ENCODE data around the gene LRRFIP2.

The LRRFIP2 gene

DNA sequence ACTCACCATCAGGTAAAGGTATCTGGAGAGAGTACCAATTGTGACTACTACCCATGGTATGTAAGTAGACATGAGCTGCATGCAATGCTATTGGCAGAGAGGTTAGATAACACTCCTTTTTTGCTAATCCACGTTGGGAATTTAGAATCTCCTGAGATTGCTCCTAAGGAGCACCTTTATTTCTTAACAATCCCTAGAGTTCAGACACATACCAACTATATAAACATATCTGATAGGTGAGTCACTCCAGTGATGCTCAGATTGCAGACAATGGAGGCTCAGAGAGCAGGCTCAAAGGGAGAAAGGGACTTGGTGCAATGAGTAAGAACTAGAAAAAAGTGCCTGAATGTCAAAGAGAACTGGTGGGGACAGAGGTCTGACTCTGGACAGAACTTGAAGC, 47.0 kb upstream of the LRRFIP2 start:
- no peak overlapping the region for H2AK5ac ChIP-seq (ENCODE audit: low read depth, low read length)
- no peak overlapping the region for H4K8ac ChIP-seq (ENCODE audit: low read depth, low read length)
- no peak overlapping the region for H3K18ac ChIP-seq (ENCODE audit: low read length)
- no CpG with 5 or more reads among the region's 1 CpG for WGBS, 2 donors (ENCODE audit: extremely low coverage in 2 of 2, insufficient read length in 2 of 2, insufficient replicate concordance in 1 of 2)
- peaks cover 0 to 3% (median 0%) of the 10 kb centered on the region in 3 experiments for H3K27me3 ChIP-seq (ENCODE audit: control insufficient read depth in 3 of 3, insufficient read depth in 3 of 3, low read depth in 1 of 3, low read length in 3 of 3)
- H2BK15ac ChIP-seq (ENCODE audit: low read length), result no peak overlapping the region
- no peak overlapping the region for H2AFZ ChIP-seq (ENCODE audit: low read length)
- no peaks in the 10 kb centered on the region for H3K36me3 ChIP-seq (replicated peaks in 1 of 2; ENCODE audit: control insufficient read depth in 2 of 2, insufficient read depth in 2 of 2, low read length in 2 of 2)
- no peaks in the 10 kb centered on the region for H3K79me1 ChIP-seq (ENCODE audit: low read depth, low read length)
- no peak overlapping the region for H3K23ac ChIP-seq (ENCODE audit: low read depth, low read length, poor library complexity)
- H3K4me2 ChIP-seq (ENCODE audit: insufficient read depth, low read length, poor library complexity, severe bottlenecking), result no peak overlapping the region
- H3K9ac ChIP-seq (ENCODE audit: low read depth, low read length, poor library complexity), result no peak overlapping the region
- H3K4me3 ChIP-seq (ENCODE audit: low read length in 2 of 2), result no peak overlapping the region
- DNase-seq (ENCODE audit: low spot score), result no peak
- H3K9me3 ChIP-seq (replicated peaks in 1 of 2; ENCODE audit: control insufficient read depth in 2 of 2, insufficient read depth in 1 of 2, low read depth in 1 of 2, low read length in 2 of 2), result peaks cover 0 to 5% of the 10 kb centered on the region in 2 donors
- no peak overlapping the region for H3K14ac ChIP-seq (ENCODE audit: low read length)
- H2BK120ac ChIP-seq (ENCODE audit: low read depth, low read length), result no peak overlapping the region
- no peak overlapping the region for H3K4ac ChIP-seq (ENCODE audit: low read length)
- H3K4me1 ChIP-seq (ENCODE audit: control insufficient read depth in 2 of 2, insufficient read depth in 1 of 2, low read depth in 1 of 2, low read length in 2 of 2), result no peaks in the 10 kb centered on the region
- no peak overlapping the region for H2BK5ac ChIP-seq (ENCODE audit: low read length)
- H4K91ac ChIP-seq (ENCODE audit: low read depth, low read length, poor library complexity), result no peak overlapping the region
- no peak overlapping the region for H3K27ac ChIP-seq (replicated peaks; ENCODE audit: low read length)
- no peak overlapping the region for H2BK12ac ChIP-seq (ENCODE audit: low read length)

DNA sequence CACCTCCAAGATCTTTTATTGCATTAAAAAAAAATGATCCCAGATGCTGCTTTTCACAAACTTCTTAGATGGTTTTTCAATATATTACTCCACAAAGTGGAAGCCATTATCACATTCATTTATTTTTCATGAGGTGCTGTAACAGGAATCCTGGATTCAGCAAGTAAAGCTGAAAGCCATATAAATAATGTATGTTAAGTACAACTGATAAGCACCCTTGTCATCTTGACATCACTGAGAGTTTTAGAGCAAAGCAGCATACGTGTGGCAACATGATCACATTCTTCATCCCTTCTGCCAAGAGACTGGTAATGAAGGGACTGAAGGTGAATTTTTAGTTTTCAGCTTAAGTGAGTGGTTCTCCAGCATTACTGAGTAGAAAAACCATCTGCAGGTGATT, 44.9 kb upstream of the LRRFIP2 start:
- peaks cover 0 to 5% of the 10 kb centered on the region in 2 donors for H3K9me3 ChIP-seq (replicated peaks in 1 of 2; ENCODE audit: control insufficient read depth in 2 of 2, insufficient read depth in 1 of 2, low read depth in 1 of 2, low read length in 2 of 2)
- no peak overlapping the region for H3K18ac ChIP-seq (ENCODE audit: low read length)
- no peak overlapping the region for H2BK120ac ChIP-seq (ENCODE audit: low read depth, low read length)
- no peaks in the 10 kb centered on the region for H3K79me1 ChIP-seq (ENCODE audit: low read depth, low read length)
- no peak overlapping the region for H3K4me2 ChIP-seq (ENCODE audit: insufficient read depth, low read length, poor library complexity, severe bottlenecking)
- no peaks in the 10 kb centered on the region for H3K4me1 ChIP-seq (ENCODE audit: control insufficient read depth in 2 of 2, insufficient read depth in 1 of 2, low read depth in 1 of 2, low read length in 2 of 2)
- no peak overlapping the region for H2AFZ ChIP-seq (ENCODE audit: low read length)
- no peak overlapping the region for H3K14ac ChIP-seq (ENCODE audit: low read length)
- H3K27ac ChIP-seq (replicated peaks; ENCODE audit: low read length), result no peak overlapping the region
- no peak overlapping the region for H2BK15ac ChIP-seq (ENCODE audit: low read length)
- no peak for DNase-seq (ENCODE audit: low spot score)
- no peak overlapping the region for H2BK5ac ChIP-seq (ENCODE audit: low read length)
- no peak overlapping the region for H4K91ac ChIP-seq (ENCODE audit: low read depth, low read length, poor library complexity)
- no peak overlapping the region for H2BK12ac ChIP-seq (ENCODE audit: low read length)
- no peak overlapping the region for H3K9ac ChIP-seq (ENCODE audit: low read depth, low read length, poor library complexity)
- no CpG with 5 or more reads among the region's 1 CpG for WGBS, 2 donors (ENCODE audit: extremely low coverage in 2 of 2, insufficient read length in 2 of 2, insufficient replicate concordance in 1 of 2)
- H3K4ac ChIP-seq (ENCODE audit: low read length), result no peak overlapping the region
- no peak overlapping the region for H4K8ac ChIP-seq (ENCODE audit: low read depth, low read length)
- H3K4me3 ChIP-seq (ENCODE audit: low read length in 2 of 2), result no peak overlapping the region
- no peaks in the 10 kb centered on the region for H3K36me3 ChIP-seq (replicated peaks in 1 of 2; ENCODE audit: control insufficient read depth in 2 of 2, insufficient read depth in 2 of 2, low read length in 2 of 2)
- H2AK5ac ChIP-seq (ENCODE audit: low read depth, low read length), result no peak overlapping the region
- H3K27me3 ChIP-seq (ENCODE audit: control insufficient read depth in 3 of 3, insufficient read depth in 3 of 3, low read depth in 1 of 3, low read length in 3 of 3), result peaks cover 0 to 3% (median 0%) of the 10 kb centered on the region in 3 experiments
- H3K23ac ChIP-seq (ENCODE audit: low read depth, low read length, poor library complexity), result no peak overlapping the region

DNA sequence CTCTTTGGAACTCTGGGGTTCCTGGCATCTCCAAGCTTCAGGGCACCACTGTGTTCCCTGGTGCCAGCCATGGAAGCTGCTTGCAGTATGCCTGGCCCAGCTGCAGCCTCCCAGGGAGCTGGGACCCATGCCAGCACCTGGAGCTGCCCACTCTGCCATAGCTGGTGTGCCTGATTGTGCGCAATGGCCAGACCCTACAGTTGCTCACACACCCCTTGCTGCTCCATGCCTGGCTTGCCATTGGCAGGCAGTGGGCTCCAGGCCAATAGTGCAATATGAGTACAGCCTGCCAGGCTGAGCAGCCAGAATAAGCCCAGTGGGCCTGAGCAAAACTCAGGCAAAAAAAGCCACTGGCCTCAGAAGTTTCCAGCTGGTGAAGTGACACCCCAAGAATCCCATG, 43.8 kb upstream of the LRRFIP2 start:
- Histone ChIP-seq H3K27me3 (ENCODE audit: control insufficient read depth in 3 of 3, insufficient read depth in 3 of 3, low read depth in 1 of 3, low read length in 3 of 3) (peaks cover 0 to 3% (median 0%) of the 10 kb centered on the region in 3 experiments), H3K9me3 (replicated peaks in 1 of 2; ENCODE audit: control insufficient read depth in 2 of 2, insufficient read depth in 1 of 2, low read depth in 1 of 2, low read length in 2 of 2) (peaks cover 0 to 5% of the 10 kb centered on the region in 2 donors), H3K14ac (ENCODE audit: low read length) (no peak overlapping the region), H3K4ac (ENCODE audit: low read length) (no peak overlapping the region), H3K27ac (replicated peaks; ENCODE audit: low read length) (no peak overlapping the region), H2BK5ac (ENCODE audit: low read length) (no peak overlapping the region), H3K9ac (ENCODE audit: low read depth, low read length, poor library complexity) (no peak overlapping the region), H3K18ac (ENCODE audit: low read length) (no peak overlapping the region), H2BK15ac (ENCODE audit: low read length) (no peak overlapping the region), H3K4me3 (ENCODE audit: low read length in 2 of 2) (peak overlapping the region in 1 of 2 donors; percentile 58), H2BK120ac (ENCODE audit: low read depth, low read length) (no peak overlapping the region), H3K36me3 (replicated peaks in 1 of 2; ENCODE audit: control insufficient read depth in 2 of 2, insufficient read depth in 2 of 2, low read length in 2 of 2) (no peaks in the 10 kb centered on the region), H4K91ac (ENCODE audit: low read depth, low read length, poor library complexity) (no peak overlapping the region), H3K4me1 (ENCODE audit: control insufficient read depth in 2 of 2, insufficient read depth in 1 of 2, low read depth in 1 of 2, low read length in 2 of 2) (no peaks in the 10 kb centered on the region), H2BK12ac (ENCODE audit: low read length) (no peak overlapping the region), H3K4me2 (ENCODE audit: insufficient read depth, low read length, poor library complexity, severe bottlenecking) (no peak overlapping the region), H2AFZ (ENCODE audit: low read length) (no peak overlapping the region), H3K79me1 (ENCODE audit: low read depth, low read length) (no peaks in the 10 kb centered on the region), H2AK5ac (ENCODE audit: low read depth, low read length) (peak overlapping the region; percentile 69), H4K8ac (ENCODE audit: low read depth, low read length) (no peak overlapping the region), H3K23ac (ENCODE audit: low read depth, low read length, poor library complexity) (no peak overlapping the region)
- no peak for DNase-seq (ENCODE audit: low spot score)
- no CpG with 5 or more reads among the region's 1 CpG for WGBS, 2 donors (ENCODE audit: extremely low coverage in 2 of 2, insufficient read length in 2 of 2, insufficient replicate concordance in 1 of 2)

DNA sequence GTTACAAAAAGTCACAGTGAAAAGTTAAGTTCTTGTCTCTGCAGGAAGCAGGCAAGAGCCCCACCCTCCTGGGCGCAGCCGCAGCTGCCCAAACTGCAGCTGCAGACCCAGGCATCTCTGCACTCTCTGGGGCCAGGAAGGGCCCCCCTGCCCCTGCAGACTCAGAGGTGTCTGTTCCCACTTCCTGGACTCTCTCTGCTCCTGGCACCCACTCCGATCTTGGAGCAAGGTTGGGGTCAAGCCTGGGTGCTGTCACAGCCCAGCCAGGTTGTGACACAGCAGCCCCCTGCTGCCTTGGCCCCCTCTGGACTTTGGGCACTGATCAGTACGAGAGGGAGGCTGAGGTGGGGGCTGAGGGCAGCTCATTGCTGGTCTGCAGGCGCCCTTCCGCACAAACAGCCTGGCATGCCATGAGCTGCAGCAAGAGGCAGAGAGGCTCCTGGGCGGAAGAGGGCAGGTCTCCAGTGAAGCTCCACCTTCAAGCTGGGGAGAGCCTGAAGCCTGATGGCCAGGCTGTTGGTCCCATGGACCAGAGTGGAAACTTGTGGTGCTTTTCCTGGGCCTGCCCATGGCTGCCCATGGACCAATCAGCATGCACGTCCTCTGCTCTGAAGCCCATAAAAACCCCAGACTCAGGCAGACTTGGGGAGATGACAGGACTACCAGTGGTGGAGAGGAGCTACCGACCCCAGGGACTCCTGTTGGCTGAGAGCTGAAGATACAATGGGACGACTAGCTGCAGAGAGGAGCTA, 42.9 kb upstream of the LRRFIP2 start:
- Histone ChIP-seq H3K79me1 (ENCODE audit: low read depth, low read length) (no peaks in the 10 kb centered on the region), H3K4me3 (ENCODE audit: low read length in 2 of 2) (no peak overlapping the region), H3K4ac (ENCODE audit: low read length) (no peak overlapping the region), H3K27ac (replicated peaks; ENCODE audit: low read length) (no peak overlapping the region), H4K91ac (ENCODE audit: low read depth, low read length, poor library complexity) (no peak overlapping the region), H3K4me2 (ENCODE audit: insufficient read depth, low read length, poor library complexity, severe bottlenecking) (no peak overlapping the region), H3K4me1 (ENCODE audit: control insufficient read depth in 2 of 2, insufficient read depth in 1 of 2, low read depth in 1 of 2, low read length in 2 of 2) (no peaks in the 10 kb centered on the region), H2BK5ac (ENCODE audit: low read length) (no peak overlapping the region), H3K14ac (ENCODE audit: low read length) (no peak overlapping the region), H4K8ac (ENCODE audit: low read depth, low read length) (no peak overlapping the region), H3K18ac (ENCODE audit: low read length) (no peak overlapping the region), H3K36me3 (replicated peaks in 1 of 2; ENCODE audit: control insufficient read depth in 2 of 2, insufficient read depth in 2 of 2, low read length in 2 of 2) (no peaks in the 10 kb centered on the region), H3K9me3 (replicated peaks in 1 of 2; ENCODE audit: control insufficient read depth in 2 of 2, insufficient read depth in 1 of 2, low read depth in 1 of 2, low read length in 2 of 2) (peaks cover 0 to 5% of the 10 kb centered on the region in 2 donors), H3K9ac (ENCODE audit: low read depth, low read length, poor library complexity) (peak overlapping the region; percentile 47), H2AFZ (ENCODE audit: low read length) (no peak overlapping the region), H2BK15ac (ENCODE audit: low read length) (no peak overlapping the region), H2BK120ac (ENCODE audit: low read depth, low read length) (no peak overlapping the region), H2BK12ac (ENCODE audit: low read length) (peak overlapping the region; percentile 73), H2AK5ac (ENCODE audit: low read depth, low read length) (no peak overlapping the region), H3K23ac (ENCODE audit: low read depth, low read length, poor library complexity) (peak overlapping the region; percentile 6), H3K27me3 (ENCODE audit: control insufficient read depth in 3 of 3, insufficient read depth in 3 of 3, low read depth in 1 of 3, low read length in 3 of 3) (no peaks in the 10 kb centered on the region)
- WGBS, 2 donors (ENCODE audit: extremely low coverage in 2 of 2, insufficient read length in 2 of 2, insufficient replicate concordance in 1 of 2), result no CpG with 5 or more reads among the region's 10 CpGs
- DNase-seq (ENCODE audit: low spot score), result no peak
